ENCODE data around the gene CHRNA1. TPM values are rescaled to one million over a fixed set of nuclear protein-coding genes. Genes with fewer than 3 reads are reported as not detected.
"Not testable (repeated sequence)": the region's sequence is repeated elsewhere in the genome, so short reads cannot be mapped to it uniquely, and the experiment has no call there.

CHRNA1 gene
- total RNA-seq, 1 donor from 2014 or later, result not detected

GRCh38 chr2:174717916-174718315 lies 46.4 kb downstream of the CHRNA1 start:
- DNase-seq (ENCODE audit: low spot score), result no peak
- no peak overlapping the region for H3K27ac Mint-ChIP-seq
- intact Hi-C loops (cut with micrococcal nuclease), result loop anchor here (1.0 kb wide), 1 partner anchor 34 kb away; no protein-coding TSS in a partner anchor
- H3K27me3 Mint-ChIP-seq (ENCODE audit: low read depth), result peaks cover 8% of the 10 kb centered on the region
- no peak overlapping the region for H3K4me3 Mint-ChIP-seq (ENCODE audit: low read depth)
- H3K9me3 Mint-ChIP-seq, result no peaks in the 10 kb centered on the region
- peaks cover 25% of the 10 kb centered on the region for H3K4me1 Mint-ChIP-seq (ENCODE audit: low read depth)
- H3K36me3 Mint-ChIP-seq (ENCODE audit: low read depth), result no peaks in the 10 kb centered on the region

GRCh38 chr2:174717273-174717672 lies 47.0 kb downstream of the CHRNA1 start:
- DNase-seq (ENCODE audit: low spot score), result peak; percentile 29
- H3K27ac Mint-ChIP-seq, result peak overlapping the region; percentile 30
- H3K4me3 Mint-ChIP-seq (ENCODE audit: low read depth), result peak overlapping the region; percentile 11
- H3K36me3 Mint-ChIP-seq (ENCODE audit: low read depth), result no peaks in the 10 kb centered on the region
- no peaks in the 10 kb centered on the region for H3K9me3 Mint-ChIP-seq
- H3K4me1 Mint-ChIP-seq (ENCODE audit: low read depth), result peaks cover 25% of the 10 kb centered on the region
- intact Hi-C loops (cut with micrococcal nuclease), result loop anchor here (1.0 kb wide), 1 partner anchor 35 kb away; no protein-coding TSS in a partner anchor
- peaks cover 6% of the 10 kb centered on the region for H3K27me3 Mint-ChIP-seq (ENCODE audit: low read depth)

GRCh38 chr2:174716785-174717184 lies 47.5 kb downstream of the CHRNA1 start:
- peaks cover 25% of the 10 kb centered on the region for H3K4me1 Mint-ChIP-seq (ENCODE audit: low read depth)
- peaks cover 6% of the 10 kb centered on the region for H3K27me3 Mint-ChIP-seq (ENCODE audit: low read depth)
- intact Hi-C loops (cut with micrococcal nuclease), result loop anchor here (1.0 kb wide), 1 partner anchor 36 kb away; no protein-coding TSS in a partner anchor
- no peaks in the 10 kb centered on the region for H3K9me3 Mint-ChIP-seq
- DNase-seq (ENCODE audit: low spot score), result no peak
- no peak overlapping the region for H3K27ac Mint-ChIP-seq
- peak overlapping the region; percentile 14 for H3K4me3 Mint-ChIP-seq (ENCODE audit: low read depth)
- no peaks in the 10 kb centered on the region for H3K36me3 Mint-ChIP-seq (ENCODE audit: low read depth)

- H3K4me1 Mint-ChIP-seq (ENCODE audit: low read depth), result peaks cover 21% of the 10 kb centered on the region
These were observed 50.6 kb downstream of the CHRNA1 start for GRCh38 chr2:174713686-174714085.

GRCh38 chr2:174711206-174711605 lies 53.1 kb downstream of the CHRNA1 start:
- H3K4me3 Mint-ChIP-seq (ENCODE audit: low read depth), result no peak overlapping the region
- H3K27me3 Mint-ChIP-seq (ENCODE audit: low read depth), result peaks cover 14% of the 10 kb centered on the region
- H3K9me3 Mint-ChIP-seq, result no peaks in the 10 kb centered on the region

More at GRCh38 chr2:174713686-174714085, 50.6 kb downstream of the CHRNA1 start:
- H3K9me3 Mint-ChIP-seq, result no peaks in the 10 kb centered on the region
- no peak for DNase-seq (ENCODE audit: low spot score)
- H3K27me3 Mint-ChIP-seq (ENCODE audit: low read depth), result peaks cover 3% of the 10 kb centered on the region
- no peak overlapping the region for H3K4me3 Mint-ChIP-seq (ENCODE audit: low read depth)
- H3K27ac Mint-ChIP-seq, result no peak overlapping the region
- intact Hi-C loops (cut with micrococcal nuclease), result no loop called here
- H3K36me3 Mint-ChIP-seq (ENCODE audit: low read depth), result no peaks in the 10 kb centered on the region

DNA sequence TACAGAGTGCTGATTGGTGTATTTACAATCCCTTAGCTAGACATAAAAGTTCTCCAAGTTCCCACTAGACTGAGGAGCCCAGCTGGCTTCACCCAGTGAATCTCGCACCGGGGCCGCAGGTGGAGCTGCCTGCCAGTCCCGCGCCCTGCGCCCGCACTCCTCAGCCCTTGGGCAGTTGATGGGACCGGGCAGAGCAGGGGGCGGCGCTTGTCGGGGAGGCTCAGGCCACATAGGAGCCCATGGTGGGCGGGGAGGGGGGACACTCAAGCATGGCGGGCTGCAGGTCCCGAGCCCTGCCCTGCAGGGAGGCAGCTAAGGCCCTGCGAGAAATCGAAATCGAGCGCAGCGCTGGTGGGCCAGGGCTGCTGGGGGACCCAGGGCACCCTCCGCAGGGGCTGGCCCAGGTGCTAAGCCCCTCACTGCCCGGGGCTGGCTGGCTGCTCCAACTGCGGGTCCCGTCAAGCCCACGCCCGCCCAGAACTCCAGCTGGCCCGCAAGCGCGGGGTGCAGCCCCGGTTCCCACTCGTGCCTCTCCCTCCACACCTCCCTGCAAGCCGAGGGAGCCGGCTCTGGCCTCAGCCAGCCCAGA lies 54.8 kb downstream of the CHRNA1 start:
- DNase-seq (ENCODE audit: low spot score); H3K27ac Mint-ChIP-seq; intact Hi-C loops (cut with micrococcal nuclease); H3K4me3 Mint-ChIP-seq (ENCODE audit: low read depth); H3K4me1 Mint-ChIP-seq (ENCODE audit: low read depth); H3K9me3 Mint-ChIP-seq; H3K36me3 Mint-ChIP-seq (ENCODE audit: low read depth): not testable (repeated sequence)
- peaks cover 25% of the 10 kb centered on the region for H3K27me3 Mint-ChIP-seq (ENCODE audit: low read depth)

More at GRCh38 chr2:174711206-174711605, 53.1 kb downstream of the CHRNA1 start:
- DNase-seq (ENCODE audit: low spot score), result no peak
- no peaks in the 10 kb centered on the region for H3K4me1 Mint-ChIP-seq (ENCODE audit: low read depth)
- intact Hi-C loops (cut with micrococcal nuclease), result no loop called here
- H3K36me3 Mint-ChIP-seq (ENCODE audit: low read depth), result no peaks in the 10 kb centered on the region
- H3K27ac Mint-ChIP-seq, result no peak overlapping the region

DNA sequence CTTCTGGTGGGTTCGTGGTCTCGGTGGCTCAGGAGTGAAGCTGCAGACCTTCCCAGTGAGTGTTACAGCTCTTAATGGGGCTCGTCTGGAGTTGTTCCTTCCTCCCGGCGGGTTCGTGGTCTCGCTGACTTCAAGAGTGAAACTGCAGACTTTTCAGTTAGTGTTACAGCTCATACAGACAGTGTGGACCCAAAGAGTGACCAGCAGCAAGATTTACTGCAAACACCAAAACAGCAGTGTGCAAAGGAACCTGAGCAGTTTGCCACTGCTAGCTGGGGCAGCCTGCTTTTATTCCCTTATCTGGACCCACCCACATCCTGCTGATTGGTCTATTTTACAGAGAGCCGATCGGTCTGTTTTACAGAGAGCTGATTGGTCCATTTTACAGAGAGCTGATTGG lies 55.6 kb downstream of the CHRNA1 start:
- DNase-seq (ENCODE audit: low spot score), result no peak
- Mint-ChIP-seq H3K27ac (no peak overlapping the region), H3K36me3 (ENCODE audit: low read depth) (no peaks in the 10 kb centered on the region), H3K27me3 (ENCODE audit: low read depth) (peaks cover 31% of the 10 kb centered on the region), H3K4me1 (ENCODE audit: low read depth) (no peaks in the 10 kb centered on the region), H3K4me3 (ENCODE audit: low read depth) (no peak overlapping the region), H3K9me3 (no peaks in the 10 kb centered on the region)
- intact Hi-C loops (cut with micrococcal nuclease), result no loop called here

GRCh38 chr2:174705321-174705720 lies 59.0 kb downstream of the CHRNA1 start:
- Mint-ChIP-seq H3K36me3 (ENCODE audit: low read depth) (no peaks in the 10 kb centered on the region), H3K4me1 (ENCODE audit: low read depth) (no peaks in the 10 kb centered on the region), H3K27me3 (ENCODE audit: low read depth) (peaks cover 44% of the 10 kb centered on the region), H3K27ac (no peak overlapping the region), H3K4me3 (ENCODE audit: low read depth) (no peak overlapping the region), H3K9me3 (no peaks in the 10 kb centered on the region)
- DNase-seq (ENCODE audit: low spot score), result no peak
- intact Hi-C loops (cut with micrococcal nuclease), result no loop called here

DNA sequence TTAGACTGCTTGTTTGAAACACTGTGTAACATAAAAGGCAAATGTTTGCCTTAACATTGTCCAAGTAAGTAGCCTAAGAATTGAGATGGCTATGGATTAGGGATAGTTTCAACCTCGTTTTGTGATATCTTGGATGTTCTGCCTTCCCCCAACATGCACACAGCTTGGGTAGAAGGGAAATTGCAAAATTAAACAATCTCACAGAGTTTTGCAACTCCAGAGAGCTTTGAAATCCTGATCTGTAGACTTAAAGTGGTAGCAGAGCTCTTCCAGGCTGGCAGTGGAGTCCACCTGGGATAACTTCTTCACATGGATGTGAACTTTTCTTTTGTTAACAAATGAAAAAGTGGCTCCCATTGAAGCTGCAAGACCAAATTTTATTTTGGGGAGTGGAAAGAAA lies 59.6 kb downstream of the CHRNA1 start:
- Mint-ChIP-seq H3K27me3 (ENCODE audit: low read depth) (peaks cover 44% of the 10 kb centered on the region), H3K4me1 (ENCODE audit: low read depth) (no peaks in the 10 kb centered on the region), H3K27ac (no peak overlapping the region), H3K9me3 (no peaks in the 10 kb centered on the region), H3K4me3 (ENCODE audit: low read depth) (no peak overlapping the region), H3K36me3 (ENCODE audit: low read depth) (no peaks in the 10 kb centered on the region)
- no peak for DNase-seq (ENCODE audit: low spot score)
- intact Hi-C loops (cut with micrococcal nuclease), result loop anchor here (5.0 kb wide), 1 partner anchor 298 kb away; no protein-coding TSS in a partner anchor

GRCh38 chr2:174704061-174704460 lies 60.2 kb downstream of the CHRNA1 start:
- Mint-ChIP-seq H3K36me3 (ENCODE audit: low read depth) (no peaks in the 10 kb centered on the region), H3K4me1 (ENCODE audit: low read depth) (no peaks in the 10 kb centered on the region), H3K9me3 (no peaks in the 10 kb centered on the region), H3K27ac (no peak overlapping the region), H3K27me3 (ENCODE audit: low read depth) (peaks cover 44% of the 10 kb centered on the region), H3K4me3 (ENCODE audit: low read depth) (no peak overlapping the region)
- DNase-seq (ENCODE audit: low spot score), result no peak
- intact Hi-C loops (cut with micrococcal nuclease), result loop anchor here (5.0 kb wide), 1 partner anchor 298 kb away; no protein-coding TSS in a partner anchor

DNA sequence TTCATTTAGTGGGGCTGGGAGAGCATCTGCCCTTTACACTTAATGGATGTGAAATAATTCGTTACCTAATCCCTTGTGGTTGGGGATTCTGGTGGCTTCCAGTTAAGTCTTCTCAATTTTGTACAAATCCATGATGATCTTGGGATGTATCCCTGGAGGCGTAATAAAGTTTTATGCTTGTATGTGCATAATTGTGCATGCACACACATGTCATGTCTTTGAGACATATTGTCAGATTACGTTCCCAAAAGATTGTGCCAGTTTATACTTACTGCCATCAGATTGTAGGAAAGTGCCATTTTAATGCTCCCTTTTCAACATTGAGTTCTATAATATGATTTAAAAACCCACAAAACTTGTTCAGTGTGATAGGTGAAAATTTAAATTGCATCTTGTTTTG lies 60.8 kb downstream of the CHRNA1 start:
- DNase-seq (ENCODE audit: low spot score), result no peak
- intact Hi-C loops (cut with micrococcal nuclease), result loop anchor here (5.0 kb wide), 1 partner anchor 299 kb away; no protein-coding TSS in a partner anchor
- Mint-ChIP-seq H3K4me1 (ENCODE audit: low read depth) (no peaks in the 10 kb centered on the region), H3K9me3 (no peaks in the 10 kb centered on the region), H3K27ac (no peak overlapping the region), H3K27me3 (ENCODE audit: low read depth) (peaks cover 39% of the 10 kb centered on the region), H3K36me3 (ENCODE audit: low read depth) (no peaks in the 10 kb centered on the region), H3K4me3 (ENCODE audit: low read depth) (no peak overlapping the region)

- no peak for DNase-seq (ENCODE audit: low spot score)
- Mint-ChIP-seq H3K27ac (no peak overlapping the region), H3K9me3 (no peaks in the 10 kb centered on the region), H3K36me3 (ENCODE audit: low read depth) (no peaks in the 10 kb centered on the region), H3K27me3 (ENCODE audit: low read depth) (peaks cover 37% of the 10 kb centered on the region), H3K4me1 (ENCODE audit: low read depth) (no peaks in the 10 kb centered on the region), H3K4me3 (ENCODE audit: low read depth) (no peak overlapping the region)
- intact Hi-C loops (cut with micrococcal nuclease), result loop anchor here (5.0 kb wide), 1 partner anchor 300 kb away; no protein-coding TSS in a partner anchor
These were observed 61.7 kb downstream of the CHRNA1 start for GRCh38 chr2:174702541-174702940.

- H3K27ac Mint-ChIP-seq, result no peak overlapping the region
- H3K9me3 Mint-ChIP-seq, result no peaks in the 10 kb centered on the region
- no peaks in the 10 kb centered on the region for H3K4me1 Mint-ChIP-seq (ENCODE audit: low read depth)
- DNase-seq (ENCODE audit: low spot score), result no peak
- H3K4me3 Mint-ChIP-seq (ENCODE audit: low read depth), result no peak overlapping the region
- H3K36me3 Mint-ChIP-seq (ENCODE audit: low read depth), result no peaks in the 10 kb centered on the region
- H3K27me3 Mint-ChIP-seq (ENCODE audit: low read depth), result peaks cover 30% of the 10 kb centered on the region
- intact Hi-C loops (cut with micrococcal nuclease), result loop anchor here (1.0 to 5.0 kb wide), 6 partner anchors 51 to 582 kb away; no protein-coding TSS in a partner anchor
These were observed 64.1 kb downstream of the CHRNA1 start for GRCh38 chr2:174699993-174700766.
